ENCODE data around the gene WDR7.

- TF ChIP-seq CTCF (IDR thresholded peaks at IDR 0.05), result no peak
- TF ChIP-seq MAX (IDR thresholded peaks at IDR 0.05), result no peak
- no peak for TF ChIP-seq POLR2A (IDR thresholded peaks at IDR 0.05; ENCODE audit: low read length)
- TF ChIP-seq EP300 (IDR thresholded peaks at IDR 0.05), result no peak
- TF ChIP-seq RFX5 (IDR thresholded peaks at IDR 0.05), result no peak
- no peak for TF ChIP-seq BHLHE40 (IDR thresholded peaks at IDR 0.05; ENCODE audit: low read depth, low read length)
- TF ChIP-seq ESRRA (IDR thresholded peaks at IDR 0.05; ENCODE audit: borderline replicate concordance, low read length), result no peak
- no peak for TF ChIP-seq REST (IDR thresholded peaks at IDR 0.05)
- no peak for TF ChIP-seq MAZ (IDR thresholded peaks at IDR 0.05; ENCODE audit: borderline replicate concordance, low read depth, low read length)
- TF ChIP-seq NPAS2 (CRISPR knock-in tag; IDR thresholded peaks at IDR 0.05; ENCODE audit: borderline replicate concordance), result no peak
- TF ChIP-seq USF2 (IDR thresholded peaks at IDR 0.05), result no peak
- TF ChIP-seq PBX3 (IDR thresholded peaks at IDR 0.05), result no peak
- TF ChIP-seq CEBPB (IDR thresholded peaks at IDR 0.05), result no peak
These were observed 344.5 kb downstream of the WDR7 start for GRCh38 chr18:56995579-56996188.

Measured in A549 (cell line).